Aorta (tissue), 5 donors: ENCODE data around the gene NTNG1. TPM values are rescaled to one million over a fixed set of nuclear protein-coding genes. Genes with fewer than 3 reads are reported as not detected.

Experiments
- ATAC-seq: fragments of 200-7000 bp; cut with Tn5 transposase; one replicate; pipeline ENCODE4 v1.9.1; 2022; ENCODE audit warnings: moderate library complexity; ENCODE audit not compliant: low FRiP score
- DNase-seq, 2 donors: peaks; one replicate each; pipeline ENCODE4 v3.0.0-alpha.2; 2020
- H3K27ac ChIP-seq, 2 donors: one replicate each; pipeline ENCODE4 v1.5.1; 2013; ENCODE audit warnings: low read length in 2 of 2, mild to moderate bottlenecking in 2 of 2, moderate library complexity in 2 of 2, control low read depth in 1 of 2, inconsistent platforms in 1 of 2, low read depth in 1 of 2
- H3K27me3 ChIP-seq, 2 donors: one replicate each; pipeline ENCODE4 v1.6.1; 2013; ENCODE audit warnings: control low read depth in 1 of 2, low read length in 1 of 2, mild to moderate bottlenecking in 1 of 2, moderate library complexity in 1 of 2; ENCODE audit not compliant: insufficient read depth in 2 of 2, control insufficient read depth in 1 of 2
- H3K36me3 ChIP-seq, 2 donors: one replicate each; pipeline ENCODE4 v1.6.1; 2013; ENCODE audit warnings: control low read depth in 1 of 2, low read length in 1 of 2, mild to moderate bottlenecking in 1 of 2; ENCODE audit not compliant: insufficient read depth in 2 of 2, control insufficient read depth in 1 of 2
- H3K4me1 ChIP-seq, 2 donors: one replicate each; pipeline ENCODE4 v1.6.1; 2013; ENCODE audit warnings: low read length in 2 of 2, control low read depth in 1 of 2, mild to moderate bottlenecking in 1 of 2, moderate library complexity in 1 of 2; ENCODE audit not compliant: insufficient read depth in 2 of 2, control insufficient read depth in 1 of 2
- H3K4me3 ChIP-seq, 2 donors: one replicate each; pipeline ENCODE4 v1.5.1; 2013; ENCODE audit warnings: low read length in 2 of 2, control low read depth in 1 of 2, mild to moderate bottlenecking in 1 of 2
- H3K9me3 ChIP-seq: one replicate; pipeline ENCODE4 v1.6.1; 2013; ENCODE audit warnings: mild to moderate bottlenecking, low read length; ENCODE audit not compliant: control insufficient read depth
- WGBS, 2 donors: extraction: QIAGEN DNeasy Blood & Tissue Kit; methylation state at CpG; one replicate each; pipeline ENCODE4 v1.1.7; 2013; 5-methylcytosine and 5-hydroxymethylcytosine counted together
- intact Hi-C, 2 donors: fragments of 100-400 bp; cut with DNase I; formaldehyde crosslinking; loops; one replicate each; pipeline versions ENCODE4 v1.14.2 to v1.15.0; 2022
- polyA plus RNA-seq, 2 donors: library from polyadenylated mRNA; stranded (reverse); fragments of 200-250 nt; gene quantifications; one replicate each; pipeline ENCODE4 v1.2.3, GENCODE V29; 2013
- total RNA-seq, 2 donors: library from RNA; stranded (reverse); fragmentation: NEBNext Ultra II Directional; extraction: Animal tissue kit (Norgen Biotek cat#: 25700); gene quantifications; one replicate each; pipeline ENCODE4 v1.2.1, GENCODE V29; 2021
- donor health status: healthy with polysubstance abuse.
- donor health status: Bipolar disorder and iron deficiency.
- donor health status: DM: no; HTN: no; CAD: no.
- donor health status: DM: no; HTN: no; CAD: no.
- donor health status: DM: yes; HTN: yes; CAD: no.

The NTNG1 gene
- total and polyA plus RNA-seq, 4 donors: 1.0 to 1.8 TPM; not detected in 2

GRCh38 chr1:107394301-107394700 is 253.5 kb downstream of the NTNG1 start:
- no peak for ATAC-seq
- WGBS, 2 donors: 74 to 78% methylated on average over 3 of the region's 3 CpGs

GRCh38 chr1:107401704-107402103 is 260.9 kb downstream of the NTNG1 start:
- WGBS, 2 donors: 85 to 90% methylated on average over 4 of the region's 4 CpGs

More at GRCh38 chr1:107394301-107394700, 253.5 kb downstream of the NTNG1 start:
- H3K4me1 ChIP-seq: no peaks in the 10 kb centered on the region
- H3K4me3 ChIP-seq: no peak overlapping the region
- H3K27ac ChIP-seq: no peak overlapping the region
- DNase-seq: no peak
- no peaks in the 10 kb centered on the region for H3K27me3 ChIP-seq
- peaks cover 2% of the 10 kb centered on the region for H3K9me3 ChIP-seq
- intact Hi-C loops: no loop called here
- no peaks in the 10 kb centered on the region for H3K36me3 ChIP-seq

GRCh38 chr1:107404756-107405155 is 263.9 kb downstream of the NTNG1 start:
- 74 to 86% methylated on average over 1 of the region's 1 CpG for WGBS, 2 donors
- intact Hi-C loops: no loop called here
- H3K9me3 ChIP-seq: no peaks in the 10 kb centered on the region
- DNase-seq (no peak), ATAC-seq (no peak)
- no peaks in the 10 kb centered on the region for H3K27me3 ChIP-seq
- H3K4me1 ChIP-seq: no peaks in the 10 kb centered on the region
- no peaks in the 10 kb centered on the region for H3K36me3 ChIP-seq
- H3K4me3 ChIP-seq: no peak overlapping the region
- no peak overlapping the region for H3K27ac ChIP-seq

More at GRCh38 chr1:107401704-107402103, 260.9 kb downstream of the NTNG1 start:
- intact Hi-C loops: no loop called here
- ATAC-seq: no peak
- Histone ChIP-seq H3K36me3 (no peaks in the 10 kb centered on the region), H3K27ac (no peak overlapping the region), H3K4me3 (no peak overlapping the region), H3K4me1 (no peaks in the 10 kb centered on the region), H3K27me3 (no peaks in the 10 kb centered on the region), H3K9me3 (no peaks in the 10 kb centered on the region)
- no peak for DNase-seq

GRCh38 chr1:107405236-107405635 is 264.4 kb downstream of the NTNG1 start:
- Histone ChIP-seq H3K4me3 (no peak overlapping the region), H3K27me3 (no peaks in the 10 kb centered on the region), H3K36me3 (no peaks in the 10 kb centered on the region), H3K4me1 (no peaks in the 10 kb centered on the region), H3K27ac (no peak overlapping the region), H3K9me3 (no peaks in the 10 kb centered on the region)
- intact Hi-C loops: no loop called here
- DNase-seq (no peak), ATAC-seq (no peak)
- WGBS, 2 donors: 63% methylated on average over 2 of the region's 2 CpGs

GRCh38 chr1:107407011-107407410 is 266.2 kb downstream of the NTNG1 start:
- Histone ChIP-seq H3K4me3 (no peak overlapping the region), H3K4me1 (no peaks in the 10 kb centered on the region), H3K9me3 (no peaks in the 10 kb centered on the region), H3K27ac (no peak overlapping the region), H3K36me3 (no peaks in the 10 kb centered on the region), H3K27me3 (no peaks in the 10 kb centered on the region)
- DNase-seq (no peak), ATAC-seq (no peak)
- 76 to 78% methylated on average over 4 of the region's 4 CpGs for WGBS, 2 donors
- intact Hi-C loops: no loop called here

- no peaks in the 10 kb centered on the region for H3K27me3 ChIP-seq
- intact Hi-C loops: no loop called here
- DNase-seq: no peak
These were observed 272.7 kb downstream of the NTNG1 start for GRCh38 chr1:107413546-107413945.

GRCh38 chr1:107413951-107414350 is 273.1 kb downstream of the NTNG1 start:
- no peaks in the 10 kb centered on the region for H3K36me3 ChIP-seq
- H3K4me3 ChIP-seq: no peak overlapping the region
- DNase-seq (no peak), ATAC-seq (no peak)
- no peaks in the 10 kb centered on the region for H3K27me3 ChIP-seq
- 77 to 79% methylated on average over 2 of the region's 2 CpGs for WGBS, 2 donors
- H3K27ac ChIP-seq: no peak overlapping the region
- H3K9me3 ChIP-seq: no peaks in the 10 kb centered on the region
- intact Hi-C loops: no loop called here
- no peaks in the 10 kb centered on the region for H3K4me1 ChIP-seq

More at GRCh38 chr1:107413546-107413945, 272.7 kb downstream of the NTNG1 start:
- WGBS, 2 donors: 72 to 76% methylated on average over 2 of the region's 2 CpGs
- no peaks in the 10 kb centered on the region for H3K4me1 ChIP-seq
- H3K36me3 ChIP-seq: no peaks in the 10 kb centered on the region
- H3K4me3 ChIP-seq: no peak overlapping the region
- H3K27ac ChIP-seq: no peak overlapping the region
- no peaks in the 10 kb centered on the region for H3K9me3 ChIP-seq
- no peak for ATAC-seq

GRCh38 chr1:107414550-107414949 is 273.7 kb downstream of the NTNG1 start:
- WGBS, 2 donors: 63 to 65% methylated on average over 3 of the region's 3 CpGs
- DNase-seq: no peak
- Histone ChIP-seq H3K27ac (no peak overlapping the region), H3K27me3 (no peaks in the 10 kb centered on the region), H3K36me3 (no peaks in the 10 kb centered on the region), H3K4me1 (no peaks in the 10 kb centered on the region), H3K9me3 (no peaks in the 10 kb centered on the region), H3K4me3 (no peak overlapping the region)
- ATAC-seq: no peak
- intact Hi-C loops: no loop called here

- ATAC-seq (no peak), DNase-seq (no peak)
- WGBS, 2 donors: 68 to 74% methylated on average over 4 of the region's 4 CpGs
- Histone ChIP-seq H3K4me3 (no peak overlapping the region), H3K9me3 (no peaks in the 10 kb centered on the region), H3K4me1 (no peaks in the 10 kb centered on the region), H3K36me3 (no peaks in the 10 kb centered on the region), H3K27ac (no peak overlapping the region), H3K27me3 (no peaks in the 10 kb centered on the region)
- intact Hi-C loops: no loop called here
These were observed 274.4 kb downstream of the NTNG1 start for GRCh38 chr1:107415241-107415640.
